Neural crest cell (in vitro differentiated cells): ENCODE results near the gene C9orf50. TPM values are rescaled to one million over a fixed set of nuclear protein-coding genes. Genes with fewer than 3 reads are reported as not detected.
A peak's percentile ranks its signal among the peaks of the same experiment; 100 is the strongest.

Experiments used
- DNase-seq: peaks from one replicate; pipeline ENCODE4 v3.0.0; 2021; ENCODE audit warnings: low read depth, mixed read lengths, low spot score
- H3K27ac Mint-ChIP-seq: one replicate; pipeline ENCODE4 v1.8.0; 2021; ENCODE audit warnings: mild to moderate bottlenecking, mixed read lengths; ENCODE audit not compliant: unreplicated experiment
- H3K27me3 Mint-ChIP-seq: 2 replicates; pipeline ENCODE4 v1.8.0; 2021; ENCODE audit warnings: low read depth, mild to moderate bottlenecking, mixed read lengths
- H3K36me3 Mint-ChIP-seq: 2 replicates; pipeline ENCODE4 v1.8.0; 2021; ENCODE audit warnings: low read depth, mild to moderate bottlenecking, mixed read lengths
- H3K4me1 Mint-ChIP-seq: 2 replicates; pipeline ENCODE4 v1.8.0; 2021; ENCODE audit warnings: mixed read lengths
- H3K4me3 Mint-ChIP-seq: one replicate; pipeline ENCODE4 v1.8.0; 2021; ENCODE audit warnings: mild to moderate bottlenecking, mixed read lengths
- H3K9me3 Mint-ChIP-seq: 2 replicates; pipeline ENCODE4 v1.8.0; 2021; ENCODE audit warnings: mixed read lengths
- total RNA-seq: library from RNA; stranded (reverse); gene quantifications from 2 replicates; pipeline ENCODE4 v1.2.1, GENCODE V29; 2021
- TF ChIP-seq, protein P1 (sequence below): fragments of 200-600 bp; sonication (generic); conservative IDR thresholded peaks from 2 replicates; pipeline ENCODE4 v1.5.0; 2021; ENCODE audit warnings: antibody characterized with exemption, mild to moderate bottlenecking

C9orf50 gene
- total RNA-seq, 1 donor from 2014 or later: 0.26 TPM

DNA sequence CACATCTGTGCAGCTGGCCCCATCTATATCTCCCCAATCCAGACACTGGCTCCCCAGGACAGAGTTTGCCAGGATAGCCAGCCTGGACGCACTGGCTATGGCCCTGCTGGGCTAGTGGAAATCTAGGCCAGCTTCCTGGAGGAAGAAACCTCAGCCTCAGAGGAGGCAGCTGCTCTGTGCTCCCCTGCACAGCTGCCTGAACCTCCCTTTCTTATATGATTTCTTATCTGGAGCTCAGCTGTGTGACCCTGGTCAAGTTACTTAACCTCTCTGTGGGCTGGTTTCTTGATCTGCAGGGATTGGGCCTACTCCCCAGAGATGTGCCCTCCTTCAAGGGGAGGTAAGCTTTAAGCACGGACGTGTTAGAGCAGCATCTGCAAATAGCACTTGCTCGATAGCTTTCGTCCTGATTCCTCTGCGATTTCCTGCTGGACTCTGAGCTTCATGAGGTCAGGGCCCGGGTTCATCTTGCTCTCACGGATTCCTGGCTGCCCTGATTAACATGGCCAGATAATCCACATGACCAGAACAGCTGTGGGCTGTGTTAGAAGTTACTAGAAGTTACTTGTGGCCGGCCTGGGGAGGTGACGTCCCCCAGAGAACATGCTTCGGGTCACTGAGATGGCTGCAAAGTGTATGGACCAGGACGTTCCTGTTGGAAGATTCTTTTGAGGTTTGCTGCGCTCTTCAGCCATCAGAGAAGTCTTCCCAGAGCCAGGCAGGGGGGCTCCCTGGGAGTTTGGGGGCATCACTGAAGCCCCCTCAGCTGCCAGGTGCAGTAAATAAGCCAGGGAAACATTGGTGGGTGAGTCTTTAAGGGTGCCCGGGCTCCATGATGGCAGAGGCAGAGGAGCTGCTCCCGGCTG, 14.5 kb downstream of the C9orf50 start:
- Mint-ChIP-seq H3K4me1 (peaks cover 44% of the 10 kb centered on the region), H3K27me3 (peaks cover 3% of the 10 kb centered on the region), H3K4me3 (peak overlapping the region; percentile 41), H3K27ac (peak overlapping the region; percentile 81), H3K36me3 (no peaks in the 10 kb centered on the region), H3K9me3 (no peaks in the 10 kb centered on the region)
- DNase-seq: no peak
- TF ChIP-seq, protein P1, sequence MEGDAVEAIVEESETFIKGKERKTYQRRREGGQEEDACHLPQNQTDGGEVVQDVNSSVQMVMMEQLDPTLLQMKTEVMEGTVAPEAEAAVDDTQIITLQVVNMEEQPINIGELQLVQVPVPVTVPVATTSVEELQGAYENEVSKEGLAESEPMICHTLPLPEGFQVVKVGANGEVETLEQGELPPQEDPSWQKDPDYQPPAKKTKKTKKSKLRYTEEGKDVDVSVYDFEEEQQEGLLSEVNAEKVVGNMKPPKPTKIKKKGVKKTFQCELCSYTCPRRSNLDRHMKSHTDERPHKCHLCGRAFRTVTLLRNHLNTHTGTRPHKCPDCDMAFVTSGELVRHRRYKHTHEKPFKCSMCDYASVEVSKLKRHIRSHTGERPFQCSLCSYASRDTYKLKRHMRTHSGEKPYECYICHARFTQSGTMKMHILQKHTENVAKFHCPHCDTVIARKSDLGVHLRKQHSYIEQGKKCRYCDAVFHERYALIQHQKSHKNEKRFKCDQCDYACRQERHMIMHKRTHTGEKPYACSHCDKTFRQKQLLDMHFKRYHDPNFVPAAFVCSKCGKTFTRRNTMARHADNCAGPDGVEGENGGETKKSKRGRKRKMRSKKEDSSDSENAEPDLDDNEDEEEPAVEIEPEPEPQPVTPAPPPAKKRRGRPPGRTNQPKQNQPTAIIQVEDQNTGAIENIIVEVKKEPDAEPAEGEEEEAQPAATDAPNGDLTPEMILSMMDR: no peak

DNA sequence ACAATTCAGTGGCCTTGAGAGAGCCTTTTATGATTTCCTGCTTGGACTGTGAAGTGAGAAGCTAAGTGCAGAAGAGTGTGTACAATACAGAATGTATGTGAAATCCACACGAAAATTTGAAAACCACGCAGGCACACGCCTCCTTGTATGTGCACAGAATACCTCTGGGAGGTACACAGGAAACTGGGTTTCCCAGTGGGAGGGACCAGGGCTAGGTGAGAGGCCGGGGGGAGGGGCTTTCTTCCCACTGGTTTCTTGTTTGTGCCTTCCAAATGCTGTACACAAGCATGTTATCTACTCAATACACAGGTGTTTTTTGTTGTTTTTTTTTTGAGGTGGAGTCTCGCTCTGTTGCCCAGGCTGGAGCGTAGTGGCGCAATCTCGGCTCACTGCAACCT, 16.1 kb downstream of the C9orf50 start:
- peak overlapping the region; percentile 23 for H3K4me3 Mint-ChIP-seq
- H3K9me3 Mint-ChIP-seq: no peaks in the 10 kb centered on the region
- peaks cover 1% of the 10 kb centered on the region for H3K27me3 Mint-ChIP-seq
- no peaks in the 10 kb centered on the region for H3K36me3 Mint-ChIP-seq
- peaks cover 41% of the 10 kb centered on the region for H3K4me1 Mint-ChIP-seq
- TF ChIP-seq, protein P1: no peak
- peak overlapping the region; percentile 80 for H3K27ac Mint-ChIP-seq
- no peak for DNase-seq

DNA sequence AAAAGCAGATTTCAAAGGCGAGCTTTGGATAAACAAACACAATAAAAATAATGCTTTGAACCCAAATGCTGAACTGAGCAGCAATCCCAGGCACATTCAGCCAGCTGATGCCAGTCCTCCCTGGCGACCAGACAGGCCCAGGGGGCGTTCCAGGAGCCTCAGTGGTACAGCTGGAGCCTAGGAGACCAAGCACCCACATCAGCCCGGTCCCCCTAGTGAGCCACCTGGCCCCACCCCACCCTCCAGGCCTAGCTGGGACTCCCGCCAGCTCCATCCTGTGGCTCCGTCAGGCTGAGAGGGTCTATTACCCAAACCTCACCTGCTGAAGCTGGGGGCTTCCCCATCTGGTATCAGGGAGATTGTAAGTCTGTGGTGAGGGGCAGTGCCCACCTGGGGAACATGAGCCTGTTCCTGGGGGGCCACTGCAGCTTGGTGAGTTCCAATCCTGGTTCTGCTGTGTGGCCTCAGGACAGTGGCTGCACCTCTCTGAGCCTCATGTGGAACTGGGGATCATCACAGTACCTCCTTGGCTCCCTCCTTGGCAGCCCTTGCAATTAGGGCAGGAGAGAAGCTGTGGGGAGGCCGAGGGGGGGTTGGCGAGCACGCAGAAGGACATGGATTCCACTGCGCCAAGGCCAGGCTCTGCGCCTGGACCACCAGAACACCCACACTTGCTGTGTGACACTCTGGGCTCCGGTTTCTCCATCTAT, 16.7 kb downstream of the C9orf50 start:
- Mint-ChIP-seq H3K27ac (peak overlapping the region; percentile 80), H3K36me3 (no peaks in the 10 kb centered on the region), H3K27me3 (no peaks in the 10 kb centered on the region), H3K4me3 (no peak overlapping the region), H3K4me1 (peaks cover 42% of the 10 kb centered on the region), H3K9me3 (no peaks in the 10 kb centered on the region)
- no peak for DNase-seq
- TF ChIP-seq, protein P1: no peak

DNA sequence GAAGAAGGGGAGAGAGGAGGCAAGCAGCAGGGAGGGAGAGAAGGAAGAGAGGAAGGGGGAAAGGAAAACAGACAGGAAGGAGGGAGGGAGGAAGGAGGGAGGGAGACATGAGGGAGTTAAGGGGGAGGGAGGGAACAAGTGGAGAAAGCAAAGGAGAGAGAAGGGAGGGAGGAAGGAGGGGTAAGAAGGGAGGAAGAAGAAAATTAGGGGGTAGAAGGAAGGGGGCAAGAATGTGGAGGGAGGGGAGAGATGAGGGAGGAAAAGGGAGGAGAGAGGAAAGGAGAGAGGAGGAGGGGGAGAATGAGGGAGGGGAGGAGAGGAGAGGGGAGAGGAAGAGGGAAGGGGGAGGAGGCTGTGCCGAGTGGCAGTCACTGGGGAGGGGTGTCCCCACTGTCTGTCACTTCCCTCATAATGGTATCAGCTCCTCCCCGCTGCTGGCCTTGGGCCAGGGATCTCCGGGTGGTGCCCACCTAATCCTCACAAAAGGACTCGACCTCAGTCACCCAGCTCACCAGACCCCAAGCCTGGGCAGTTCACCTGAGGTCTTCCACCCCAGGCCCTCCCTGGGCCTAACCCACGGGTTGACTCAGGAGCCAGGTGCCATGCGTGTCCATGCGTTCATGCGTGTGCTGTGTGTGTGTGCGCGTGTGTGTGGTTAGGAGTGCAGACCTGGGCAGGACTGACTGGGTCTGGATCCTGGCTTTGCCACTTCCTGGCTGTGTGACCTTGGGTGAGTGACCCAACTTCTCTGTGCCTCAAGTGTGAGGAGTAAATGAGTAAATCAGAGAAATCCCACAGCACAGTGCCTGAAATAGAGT, 18.1 kb downstream of the C9orf50 start:
- TF ChIP-seq, protein P1: no peak
- peak overlapping the region; percentile 67 for H3K27ac Mint-ChIP-seq
- no peak overlapping the region for H3K4me3 Mint-ChIP-seq
- no peaks in the 10 kb centered on the region for H3K36me3 Mint-ChIP-seq
- no peaks in the 10 kb centered on the region for H3K27me3 Mint-ChIP-seq
- no peak for DNase-seq
- H3K9me3 Mint-ChIP-seq: no peaks in the 10 kb centered on the region
- H3K4me1 Mint-ChIP-seq: peaks cover 52% of the 10 kb centered on the region

DNA sequence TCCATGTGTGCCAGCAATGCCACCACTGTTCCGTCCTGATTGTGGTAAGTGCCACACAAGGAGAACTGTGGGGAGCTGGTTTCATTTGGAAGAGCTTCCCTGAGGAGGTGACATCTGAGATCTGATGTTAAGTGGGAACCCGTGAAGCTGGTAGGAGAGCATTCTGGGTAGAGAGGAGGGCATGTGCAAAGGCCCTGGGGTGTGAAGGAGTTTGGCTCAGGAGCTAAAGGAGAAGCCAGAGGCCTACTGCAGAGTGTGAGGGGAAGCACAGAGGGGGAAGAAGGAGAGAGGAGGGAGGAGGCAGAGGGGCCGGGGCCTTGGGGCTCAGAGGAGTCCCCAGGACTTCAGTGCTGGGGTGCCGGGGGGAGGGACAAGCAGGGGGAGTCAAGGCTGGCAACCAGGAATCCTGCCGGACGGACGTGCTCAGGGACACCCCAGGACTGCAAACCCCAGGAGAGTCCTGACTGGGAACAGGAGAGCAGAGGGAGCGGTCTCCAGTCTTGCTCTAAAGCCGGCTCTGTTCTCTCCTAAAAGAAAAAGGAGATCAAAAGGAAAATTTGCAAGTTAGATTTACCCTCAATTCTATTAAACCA, 19.7 kb downstream of the C9orf50 start:
- Mint-ChIP-seq H3K27me3 (no peaks in the 10 kb centered on the region), H3K36me3 (no peaks in the 10 kb centered on the region), H3K27ac (peak overlapping the region; percentile 84), H3K4me3 (peak overlapping the region; percentile 50), H3K4me1 (peaks cover 47% of the 10 kb centered on the region), H3K9me3 (no peaks in the 10 kb centered on the region)
- TF ChIP-seq, protein P1: no peak
- DNase-seq: no peak
